PFSK-1 (cell line): Measurements from ENCODE around the gene DMBT1.

Source experiments
- FOXP2 ChIP-seq: optimal IDR thresholded peaks from 2 replicates; pipeline ENCODE3; 2011; ENCODE audit warnings: borderline replicate concordance, control low read depth, inconsistent platforms; ENCODE audit not compliant: insufficient read depth; ENCODE audit errors: extremely low read length, extremely low read depth
- POLR2AphosphoS5 ChIP-seq: IDR thresholded peaks from 2 replicates; pipeline ENCODE4 v1.6.1; 2012; ENCODE audit warnings: low read depth, mild to moderate bottlenecking, control low read depth, low read length, moderate library complexity
- REST ChIP-seq, 2 experiments: IDR thresholded peaks; 2 replicates each; pipeline versions ENCODE4 v1.6.1 to v1.8.0; 2011 to 2012; ENCODE audit warnings: low read depth in 2 of 2, low read length in 2 of 2, control low read depth in 1 of 2, inconsistent platforms in 1 of 2, mild to moderate bottlenecking in 1 of 2, moderate library complexity in 1 of 2; ENCODE audit not compliant: insufficient read depth in 1 of 2
- SIN3A ChIP-seq: IDR thresholded peaks from 2 replicates; pipeline ENCODE4 v1.6.1; 2012; ENCODE audit warnings: mild to moderate bottlenecking, low read length, moderate library complexity, borderline replicate concordance; ENCODE audit not compliant: insufficient read depth
- TAF1 ChIP-seq: IDR thresholded peaks from 2 replicates; pipeline ENCODE4 v1.6.1; 2012; ENCODE audit warnings: low read length, control low read depth, borderline replicate concordance; ENCODE audit not compliant: insufficient read depth

DMBT1 gene

GRCh38 chr10:122669842-122670241 lies 109.3 kb downstream of the DMBT1 start:
- no peak for TF ChIP-seq REST (IDR thresholded peaks at IDR 0.05; ENCODE audit: insufficient read depth in 1 of 2, low read depth in 2 of 2, low read length in 2 of 2)
- no peak for TF ChIP-seq SIN3A
- TF ChIP-seq TAF1: no peak

DNA sequence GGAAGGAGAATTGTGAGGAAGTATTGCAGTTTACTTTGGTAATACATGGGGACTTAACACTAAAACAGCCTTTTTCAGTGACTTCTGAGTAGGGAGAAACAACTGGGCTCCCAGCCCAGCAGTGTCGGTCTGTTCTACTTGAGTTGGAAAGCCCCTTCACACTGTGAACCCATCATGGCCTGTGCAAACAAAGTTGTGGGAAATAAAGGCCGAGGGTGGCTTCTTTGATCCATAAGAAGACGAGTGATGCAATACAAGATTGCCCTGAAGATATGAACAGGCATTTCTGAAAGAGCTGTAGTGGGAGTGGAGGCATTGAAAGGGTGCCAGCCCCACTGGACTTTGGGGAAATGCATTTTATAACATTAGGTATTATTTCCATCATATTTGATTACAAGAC lies 110.8 kb downstream of the DMBT1 start:
- TF ChIP-seq SIN3A (no peak), REST (IDR thresholded peaks at IDR 0.05; ENCODE audit: insufficient read depth in 1 of 2, low read depth in 2 of 2, low read length in 2 of 2) (no peak), POLR2AphosphoS5 (no peak), TAF1 (no peak), FOXP2 (no peak)

DNA sequence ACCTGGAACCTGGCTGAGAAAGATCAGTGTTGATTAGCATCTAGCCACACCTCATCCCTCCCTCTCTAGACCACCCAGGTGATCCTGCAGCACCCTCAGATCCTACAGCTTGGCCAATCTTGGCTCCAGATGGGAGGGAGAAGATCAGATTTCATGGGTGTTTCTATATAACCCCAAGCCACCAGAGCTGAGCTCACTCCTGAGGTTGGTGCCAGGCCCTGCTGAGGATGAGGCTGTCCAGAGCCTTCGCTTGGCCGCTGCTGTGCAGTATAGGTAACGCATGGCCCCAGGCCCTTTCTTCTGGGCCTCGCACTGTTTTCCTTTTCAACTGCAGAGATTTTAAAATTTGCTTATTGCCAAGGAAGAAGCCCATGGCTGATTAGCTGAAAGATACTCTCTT lies 112.1 kb downstream of the DMBT1 start:
- TF ChIP-seq FOXP2 (no peak), POLR2AphosphoS5 (no peak), REST (IDR thresholded peaks at IDR 0.05; ENCODE audit: insufficient read depth in 1 of 2, low read depth in 2 of 2, low read length in 2 of 2) (no peak), TAF1 (no peak), SIN3A (no peak)

GRCh38 chr10:122673269-122673668 lies 112.7 kb downstream of the DMBT1 start:
- TF ChIP-seq REST (IDR thresholded peaks at IDR 0.05; ENCODE audit: insufficient read depth in 1 of 2, low read depth in 2 of 2, low read length in 2 of 2) (no peak), SIN3A (no peak), FOXP2 (no peak), POLR2AphosphoS5 (no peak), TAF1 (no peak)

DNA sequence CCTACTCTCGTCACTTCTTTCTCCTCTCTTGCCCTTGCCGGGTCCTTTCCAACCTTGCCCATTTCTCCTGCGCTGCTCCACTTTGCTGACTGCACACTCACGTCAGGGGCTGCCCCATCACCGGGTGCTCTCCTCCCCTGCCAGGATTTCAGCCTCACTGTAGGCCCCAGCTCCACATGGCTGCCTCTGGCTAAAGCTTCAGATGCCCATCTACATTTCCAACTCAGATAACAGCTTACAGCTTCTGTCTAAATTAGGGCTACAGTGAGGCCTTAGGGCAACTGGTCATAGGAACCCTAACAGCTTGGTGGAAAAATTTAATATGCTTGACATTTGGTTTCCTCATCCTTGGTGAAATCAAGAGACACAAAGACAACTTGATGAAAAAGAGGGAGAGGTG lies 113.2 kb downstream of the DMBT1 start:
- no peak for TF ChIP-seq TAF1
- no peak for TF ChIP-seq SIN3A
- TF ChIP-seq FOXP2: no peak
- no peak for TF ChIP-seq REST (IDR thresholded peaks at IDR 0.05; ENCODE audit: insufficient read depth in 1 of 2, low read depth in 2 of 2, low read length in 2 of 2)
- TF ChIP-seq POLR2AphosphoS5: no peak
